Measurements from ENCODE around the gene MESD.
"Not testable (repeated sequence)": the region's sequence is repeated elsewhere in the genome, so short reads cannot be mapped to it uniquely, and the experiment has no call there.

The MESD gene

GRCh38 chr15:80988148-80988796 is 1.3 kb downstream of the MESD start:
- no peak for DNase-seq

GRCh38 chr15:80986487-80986886 is 3.1 kb downstream of the MESD start:
- DNase-seq: no peak

- no peak for DNase-seq
Measured at GRCh38 chr15:80985981-80986380, 3.6 kb downstream of the MESD start.

- DNase-seq: no peak
Measured at GRCh38 chr15:80984856-80985255, 4.8 kb downstream of the MESD start.

- DNase-seq: no peak
Measured at GRCh38 chr15:80982839-80983238, 6.8 kb downstream of the MESD start.

- DNase-seq: no peak
Measured at GRCh38 chr15:80982205-80982604, 7.4 kb downstream of the MESD start.

GRCh38 chr15:80979538-80980200 is 9.9 kb downstream of the MESD start:
- DNase-seq: no peak

GRCh38 chr15:80978685-80979329 is 10.8 kb downstream of the MESD start:
- peak; percentile 10 for DNase-seq

GRCh38 chr15:80977627-80978036 is 12.0 kb downstream of the MESD start:
- DNase-seq: peak; percentile 79

- no peak for DNase-seq
Measured at GRCh38 chr15:80976851-80977250, 12.8 kb downstream of the MESD start.

GRCh38 chr15:80974914-80975313 is 14.7 kb downstream of the MESD start:
- DNase-seq: no peak

- DNase-seq: no peak
Measured at GRCh38 chr15:80972276-80972675, 17.3 kb downstream of the MESD start.

GRCh38 chr15:80971143-80971542 is 18.5 kb downstream of the MESD start:
- DNase-seq: no peak

GRCh38 chr15:80970658-80971057 is 19.0 kb downstream of the MESD start:
- no peak for DNase-seq

- DNase-seq: peak; percentile 72
Measured at GRCh38 chr15:80970018-80970657, 19.5 kb downstream of the MESD start.

GRCh38 chr15:80969316-80969715 is 20.3 kb downstream of the MESD start:
- DNase-seq: no peak

GRCh38 chr15:80967991-80968510 is 21.6 kb downstream of the MESD start:
- DNase-seq: no peak

GRCh38 chr15:80967451-80967850 is 22.2 kb downstream of the MESD start:
- DNase-seq: no peak

- DNase-seq: no peak
Measured at GRCh38 chr15:80966431-80967197, 23.0 kb downstream of the MESD start.

- DNase-seq: not testable (repeated sequence)
Measured at GRCh38 chr15:80965454-80965853, 24.2 kb downstream of the MESD start.

GRCh38 chr15:80958818-80959495 is 30.7 kb downstream of the MESD start:
- no peak for DNase-seq

GRCh38 chr15:80957976-80958375 is 31.6 kb downstream of the MESD start:
- no peak for DNase-seq

All from NCI-H2171 treated with DMSO at 0.1 percent for 48 hours (cell line).